HepG2 (cell line): ENCODE results near the gene BTBD19. TPM values are rescaled to one million over a fixed set of nuclear protein-coding genes. Genes with fewer than 3 reads are reported as not detected.
A peak's percentile ranks its signal among the peaks of the same experiment; 100 is the strongest.

Experiments
- AHR ChIP-seq: IDR thresholded peaks from 2 replicates; pipeline ENCODE4 v1.6.1; 2018; ENCODE audit warnings: missing genetic modification reagents, missing compliant biosample characterization
- BHLHE40 ChIP-seq: IDR thresholded peaks from 2 replicates; pipeline ENCODE4 v1.6.1; 2011; ENCODE audit warnings: low read length, improper control_type of control experiment
- CBX5 ChIP-seq: sonication (generic); formaldehyde crosslinking; IDR thresholded peaks from 2 replicates; pipeline ENCODE4 v1.4.0; 2020; ENCODE audit warnings: missing genetic modification reagents, borderline replicate concordance
- CENPX ChIP-seq: sonication (generic); formaldehyde crosslinking; IDR thresholded peaks from 2 replicates; pipeline ENCODE4 v1.9.0; 2021; ENCODE audit warnings: mild to moderate bottlenecking, missing genetic modification reagents, moderate library complexity
- JUN ChIP-seq: sonication (generic); formaldehyde crosslinking; IDR thresholded peaks from 2 replicates; pipeline ENCODE4 v1.4.0; 2020; ENCODE audit warnings: mild to moderate bottlenecking, missing genetic modification reagents
- NCOR1 ChIP-seq: fragments of 200-600 bp; sonication (generic); IDR thresholded peaks from 2 replicates; pipeline ENCODE4 v1.7.0; 2017; ENCODE audit warnings: antibody characterized with exemption, low read length, borderline replicate concordance
- PLRG1 ChIP-seq: fragments of 450-650 bp; conservative IDR thresholded peaks from 2 replicates; pipeline ENCODE4 v1.6.1; 2016
- SRF ChIP-seq: IDR thresholded peaks from 2 replicates; pipeline ENCODE4 v1.6.1; 2011; ENCODE audit warnings: mild to moderate bottlenecking, low read depth, low read length, moderate library complexity
- TOPORS ChIP-seq: sonication (generic); formaldehyde crosslinking; IDR thresholded peaks from 2 replicates; pipeline ENCODE4 v1.8.0; 2023; ENCODE audit warnings: mild to moderate bottlenecking, missing genetic modification reagents
- ZBTB38 ChIP-seq: sonication (generic); formaldehyde crosslinking; IDR thresholded peaks from 2 replicates; pipeline ENCODE4 v1.5.1; 2020; ENCODE audit warnings: mild to moderate bottlenecking, missing genetic modification reagents
- ZNF124 ChIP-seq: sonication (generic); formaldehyde crosslinking; IDR thresholded peaks from 2 replicates; pipeline ENCODE4 v1.4.0; 2020; ENCODE audit warnings: missing genetic modification reagents
- ZNF557 ChIP-seq: sonication (generic); formaldehyde crosslinking; IDR thresholded peaks from 2 replicates; pipeline ENCODE4 v1.4.0; 2020; ENCODE audit warnings: missing genetic modification reagents
- ZNF615 ChIP-seq: sonication (generic); formaldehyde crosslinking; IDR thresholded peaks from 2 replicates; pipeline ENCODE4 v1.5.0; 2020; ENCODE audit warnings: mild to moderate bottlenecking, missing genetic modification reagents, borderline replicate concordance
- ZNF678 ChIP-seq: sonication (generic); formaldehyde crosslinking; IDR thresholded peaks from 2 replicates; pipeline ENCODE4 v1.4.0; 2020; ENCODE audit warnings: mild to moderate bottlenecking, missing genetic modification reagents
- polyA plus RNA-seq, 8 experiments: library from polyadenylated mRNA; depleted of rRNA in 3 of 8; stranded (reverse) in 7 of 8; unstranded in 1 of 8; fragments of >200 nt; fragmentation: Illumina TruSeq in 4 of 8; extraction: Trizol in 4 of 8; gene quantifications; 2 replicates each; pipeline versions ENCODE4 v1.2.1 to v1.2.3, GENCODE V29; 2011 to 2016; ENCODE audit warnings: low read depth in 4 of 8, missing spikeins in 1 of 8, mixed read lengths in 1 of 8; ENCODE audit not compliant: insufficient read depth in 1 of 8
- total RNA-seq, 5 experiments: library from RNA; depleted of rRNA; stranded (reverse); fragments of >200 nt; fragmentation: Illumina TruSeq; extraction: Trizol; gene quantifications; 2 replicates each; pipeline ENCODE4 v1.2.3, GENCODE V29; 2016; ENCODE audit warnings: low read depth in 1 of 5
- TF ChIP-seq, protein P1 (sequence below): sonication (generic); formaldehyde crosslinking; IDR thresholded peaks from 2 replicates; pipeline ENCODE4 v1.4.0; 2020; ENCODE audit warnings: mild to moderate bottlenecking, missing genetic modification reagents
- TF ChIP-seq, protein P2 (sequence below): IDR thresholded peaks from 2 replicates; pipeline ENCODE4 v1.6.1; 2016; ENCODE audit warnings: control low read depth
- TF ChIP-seq, protein P3 (sequence below): IDR thresholded peaks from 2 replicates; pipeline ENCODE4 v1.6.1; 2016; ENCODE audit warnings: missing biosample characterization, missing genetic modification reagents, low read depth

The BTBD19 gene
- total and polyA plus RNA-seq, 2 of the 13 experiments (the other 11 are each of a cell fraction or from before 2014, with no cell fraction given) = 2.7 to 6.7 TPM

DNA sequence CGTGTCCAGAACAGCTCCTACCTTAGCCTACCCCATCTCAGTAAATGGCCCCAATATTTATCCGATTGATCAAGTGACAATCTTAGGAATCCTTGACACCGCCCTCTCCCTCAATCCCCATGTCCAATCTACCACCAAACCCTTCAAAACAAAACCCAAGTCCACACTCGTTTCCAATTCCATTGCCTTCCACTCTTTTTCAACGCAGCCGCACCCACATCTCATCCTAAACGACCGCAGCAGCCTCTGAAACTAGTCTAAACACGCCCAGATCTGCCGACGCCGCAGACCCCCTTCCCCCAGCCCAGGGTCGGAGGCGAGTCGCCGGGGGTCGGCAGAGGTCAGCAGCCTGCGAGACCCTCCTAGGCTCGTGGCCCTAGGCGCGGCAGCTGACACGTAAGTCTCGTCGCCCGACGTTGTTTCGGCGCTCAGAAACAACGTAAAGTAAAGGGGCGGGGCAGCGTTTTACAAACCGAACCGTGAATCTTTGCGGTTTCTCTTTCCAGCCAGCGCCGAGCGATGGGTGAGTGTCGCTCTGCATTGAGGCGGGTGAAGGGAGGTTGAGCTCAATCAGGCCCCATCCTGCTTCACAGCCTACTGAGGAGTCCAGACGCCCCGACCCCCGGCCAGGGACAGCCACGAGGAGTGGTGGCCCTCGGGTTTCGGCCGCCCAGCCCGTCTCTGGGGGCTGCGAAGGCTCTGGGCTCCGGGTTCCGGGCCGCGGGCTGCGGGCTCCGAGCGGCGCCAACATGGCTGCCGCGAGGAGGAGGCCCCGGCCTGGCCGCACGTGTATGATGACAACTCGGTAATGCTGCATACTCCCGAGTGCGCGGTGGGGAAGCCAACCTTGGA, 33.0 kb upstream of the BTBD19 start, which contains the start of gene RPS8 (continued):
- TF ChIP-seq, protein P1, sequence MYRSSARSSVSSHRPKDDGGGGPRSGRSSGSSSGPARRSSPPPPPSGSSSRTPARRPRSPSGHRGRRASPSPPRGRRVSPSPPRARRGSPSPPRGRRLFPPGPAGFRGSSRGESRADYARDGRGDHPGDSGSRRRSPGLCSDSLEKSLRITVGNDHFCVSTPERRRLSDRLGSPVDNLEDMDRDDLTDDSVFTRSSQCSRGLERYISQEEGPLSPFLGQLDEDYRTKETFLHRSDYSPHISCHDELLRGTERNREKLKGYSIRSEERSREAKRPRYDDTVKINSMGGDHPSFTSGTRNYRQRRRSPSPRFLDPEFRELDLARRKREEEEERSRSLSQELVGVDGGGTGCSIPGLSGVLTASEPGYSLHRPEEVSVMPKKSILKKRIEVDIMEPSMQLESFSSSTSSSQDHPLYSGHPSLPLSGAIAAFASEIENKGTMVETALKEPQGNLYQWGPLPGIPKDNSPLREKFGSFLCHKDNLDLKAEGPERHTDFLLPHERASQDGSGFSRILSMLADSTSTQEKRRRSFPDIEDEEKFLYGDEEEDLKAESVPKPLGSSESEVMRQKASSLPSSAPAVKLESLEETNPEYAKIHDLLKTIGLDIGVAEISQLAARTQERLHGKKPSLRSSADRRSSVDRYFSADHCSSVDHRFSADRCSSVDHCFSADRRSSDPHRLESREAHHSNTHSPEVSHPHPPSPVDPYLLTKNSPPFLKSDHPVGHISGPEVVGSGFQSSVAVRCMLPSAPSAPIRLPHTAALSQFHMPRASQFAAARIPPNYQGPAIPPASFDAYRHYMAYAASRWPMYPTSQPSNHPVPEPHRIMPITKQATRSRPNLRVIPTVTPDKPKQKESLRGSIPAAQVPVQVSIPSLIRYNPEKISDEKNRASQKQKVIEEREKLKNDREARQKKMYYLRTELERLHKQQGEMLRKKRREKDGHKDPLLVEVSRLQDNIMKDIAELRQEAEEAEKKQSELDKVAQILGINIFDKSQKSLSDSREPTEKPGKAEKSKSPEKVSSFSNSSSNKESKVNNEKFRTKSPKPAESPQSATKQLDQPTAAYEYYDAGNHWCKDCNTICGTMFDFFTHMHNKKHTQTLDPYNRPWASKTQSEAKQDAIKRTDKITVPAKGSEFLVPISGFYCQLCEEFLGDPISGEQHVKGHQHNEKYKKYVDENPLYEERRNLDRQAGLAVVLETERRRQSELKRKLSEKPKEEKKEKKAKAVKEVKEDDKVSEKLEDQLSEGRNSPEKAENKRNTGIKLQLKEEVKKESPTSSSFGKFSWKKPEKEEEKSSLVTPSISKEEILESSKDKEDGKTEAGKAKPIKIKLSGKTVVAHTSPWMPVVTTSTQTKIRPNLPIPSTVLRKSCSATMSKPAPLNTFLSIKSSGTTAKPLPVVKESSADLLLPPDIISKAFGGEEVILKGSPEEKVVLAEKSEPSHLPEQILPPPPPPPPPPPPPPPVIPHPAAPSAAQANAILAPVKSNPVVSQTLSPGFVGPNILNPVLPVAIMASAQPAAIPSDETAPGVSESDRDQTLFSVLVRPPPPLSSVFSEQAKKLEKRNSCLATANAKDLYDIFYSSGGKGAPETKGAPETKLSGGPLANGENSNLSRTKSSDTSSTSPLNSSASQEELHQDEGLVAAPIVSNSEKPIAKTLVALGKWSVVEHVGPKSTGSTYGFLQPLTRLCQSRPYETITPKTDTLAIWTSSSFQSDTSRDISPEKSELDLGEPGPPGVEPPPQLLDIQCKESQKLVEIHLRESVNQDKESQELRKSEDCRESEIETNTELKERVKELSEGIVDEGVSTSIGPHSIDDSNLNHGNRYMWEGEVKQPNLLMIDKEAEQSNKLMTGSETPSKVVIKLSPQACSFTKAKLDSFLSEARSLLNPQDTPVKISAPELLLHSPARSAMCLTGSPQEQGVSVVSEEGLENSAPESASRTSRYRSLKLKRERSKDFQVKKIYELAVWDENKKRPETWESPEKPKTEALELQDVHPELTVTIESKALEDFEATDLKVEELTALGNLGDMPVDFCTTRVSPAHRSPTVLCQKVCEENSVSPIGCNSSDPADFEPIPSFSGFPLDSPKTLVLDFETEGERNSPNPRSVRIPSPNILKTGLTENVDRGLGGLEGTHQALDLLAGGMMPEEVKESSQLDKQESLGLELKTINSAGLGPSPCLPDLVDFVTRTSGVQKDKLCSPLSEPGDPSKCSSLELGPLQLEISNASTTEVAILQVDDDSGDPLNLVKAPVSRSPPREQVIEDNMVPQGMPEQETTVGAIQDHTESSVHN (CRISPR knock-in tag) = no peak
- TF ChIP-seq, protein P2, sequence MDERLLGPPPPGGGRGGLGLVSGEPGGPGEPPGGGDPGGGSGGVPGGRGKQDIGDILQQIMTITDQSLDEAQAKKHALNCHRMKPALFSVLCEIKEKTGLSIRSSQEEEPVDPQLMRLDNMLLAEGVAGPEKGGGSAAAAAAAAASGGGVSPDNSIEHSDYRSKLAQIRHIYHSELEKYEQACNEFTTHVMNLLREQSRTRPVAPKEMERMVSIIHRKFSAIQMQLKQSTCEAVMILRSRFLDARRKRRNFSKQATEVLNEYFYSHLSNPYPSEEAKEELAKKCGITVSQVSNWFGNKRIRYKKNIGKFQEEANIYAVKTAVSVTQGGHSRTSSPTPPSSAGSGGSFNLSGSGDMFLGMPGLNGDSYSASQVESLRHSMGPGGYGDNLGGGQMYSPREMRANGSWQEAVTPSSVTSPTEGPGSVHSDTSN (CRISPR knock-in tag) = 0 out of 2 replicates have a peak, but pooled peaks have one; percentile 35
- TF ChIP-seq AHR (CRISPR knock-in tag) = 0 out of 2 replicates have a peak, but pooled peaks have one; percentile 46
- TF ChIP-seq ZNF124 (CRISPR knock-in tag) = peak; percentile 55; the same call in 1 of the 2 replicates
- peak; percentile 57; the same call in 1 of the 2 replicates for TF ChIP-seq JUN (CRISPR knock-in tag)
- TF ChIP-seq ZBTB38 (CRISPR knock-in tag) = peak; percentile 77
- no peak for TF ChIP-seq CENPX
- TF ChIP-seq TOPORS (CRISPR knock-in tag) = no peak
- TF ChIP-seq ZNF615 = peak; percentile 82; the same call in 1 of the 2 replicates
- TF ChIP-seq CBX5 (CRISPR knock-in tag) = peak; percentile 57; the same call in 1 of the 2 replicates
- TF ChIP-seq NCOR1 = no peak; the same call in 1 of the 2 replicates
- TF ChIP-seq PLRG1 = no peak
- peak; percentile 50; the same call in 1 of the 2 replicates for TF ChIP-seq ZNF678 (CRISPR knock-in tag)
- peak; percentile 60 for TF ChIP-seq BHLHE40
- TF ChIP-seq SRF = peak; percentile 82
- TF ChIP-seq, protein P3, sequence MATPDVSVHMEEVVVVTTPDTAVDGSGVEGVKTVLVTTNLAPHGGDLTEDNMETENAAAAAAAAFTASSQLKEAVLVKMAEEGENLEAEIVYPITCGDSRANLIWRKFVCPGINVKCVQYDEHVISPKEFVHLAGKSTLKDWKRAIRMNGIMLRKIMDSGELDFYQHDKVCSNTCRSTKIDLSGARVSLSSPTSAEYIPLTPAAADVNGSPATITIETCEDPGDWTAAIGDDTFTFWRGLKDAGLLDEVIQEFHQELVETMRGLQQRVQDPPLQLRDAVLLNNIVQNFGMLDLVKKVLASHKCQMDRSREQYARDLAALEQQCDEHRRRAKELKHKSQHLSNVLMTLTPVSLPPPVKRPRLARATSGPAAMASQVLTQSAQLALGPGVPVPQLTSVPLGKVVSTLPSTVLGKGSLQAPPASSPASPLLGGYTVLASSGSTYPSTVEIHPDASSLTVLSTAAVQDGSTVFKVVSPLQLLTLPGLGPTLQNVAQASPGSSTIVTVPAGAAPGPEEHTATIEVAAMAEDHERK (CRISPR knock-in tag) = peak; percentile 74
- TF ChIP-seq ZNF557 (CRISPR knock-in tag) = peak; percentile 93
